HG03039 (cell line): ENCODE data around the gene PCYT2.

Experiments used
- ATAC-seq: cut with Tn5 transposase; IDR thresholded peaks from one replicate; pipeline ENCODE4 v1.9.1; 2021; ENCODE audit warnings: mild to moderate bottlenecking, moderate library complexity; ENCODE audit not compliant: unreplicated experiment

PCYT2 gene

GRCh38 chr17:81877569-81877968, 33.6 kb downstream of the PCYT2 start:
- no peak for ATAC-seq

- peak; percentile 48 for ATAC-seq
These were observed 39.6 kb downstream of the PCYT2 start for GRCh38 chr17:81871387-81872230.

GRCh38 chr17:81870981-81871386, 40.2 kb downstream of the PCYT2 start, which contains the start of gene ARHGDIA:
ARHGDIA (minus strand) TSS chr17:81871337; CDS start chr17:81869930, 1,407 bp downstream.
- peak; percentile 10 for ATAC-seq

GRCh38 chr17:81870131-81870980, 40.8 kb downstream of the PCYT2 start:
- peak; percentile 14 for ATAC-seq

- ATAC-seq, result no peak
These were observed 41.7 kb downstream of the PCYT2 start for GRCh38 chr17:81869221-81870130.

GRCh38 chr17:81868674-81869220, 42.5 kb downstream of the PCYT2 start:
- ATAC-seq, result no peak

- no peak for ATAC-seq
These were observed 43.1 kb downstream of the PCYT2 start for GRCh38 chr17:81867991-81868673.

- ATAC-seq, result no peak
These were observed 43.8 kb downstream of the PCYT2 start for GRCh38 chr17:81867170-81867990.

- no peak for ATAC-seq
These were observed 44.6 kb downstream of the PCYT2 start for GRCh38 chr17:81866440-81867169.

- ATAC-seq, result no peak
These were observed 45.3 kb downstream of the PCYT2 start for GRCh38 chr17:81865733-81866439.

GRCh38 chr17:81865358-81865732, 45.9 kb downstream of the PCYT2 start:
- no peak for ATAC-seq

GRCh38 chr17:81863833-81864768, 47.1 kb downstream of the PCYT2 start:
- ATAC-seq, result no peak

GRCh38 chr17:81863123-81863675, 48.0 kb downstream of the PCYT2 start:
- no peak for ATAC-seq

GRCh38 chr17:81860756-81861568, 50.2 kb downstream of the PCYT2 start:
- peak; percentile 73 for ATAC-seq
